HG03354 (cell line): Measurements from ENCODE around the gene IL17RA.

ENCODE experiments used
- ATAC-seq: cut with Tn5 transposase; IDR thresholded peaks from one replicate; pipeline ENCODE4 v1.9.1; 2021; ENCODE audit warnings: mild to moderate bottlenecking; ENCODE audit not compliant: unreplicated experiment, poor library complexity, severe bottlenecking

Gene IL17RA

GRCh38 chr22:17083255-17083654 is 1.5 kb upstream of the IL17RA start:
- no peak for ATAC-seq

DNA sequence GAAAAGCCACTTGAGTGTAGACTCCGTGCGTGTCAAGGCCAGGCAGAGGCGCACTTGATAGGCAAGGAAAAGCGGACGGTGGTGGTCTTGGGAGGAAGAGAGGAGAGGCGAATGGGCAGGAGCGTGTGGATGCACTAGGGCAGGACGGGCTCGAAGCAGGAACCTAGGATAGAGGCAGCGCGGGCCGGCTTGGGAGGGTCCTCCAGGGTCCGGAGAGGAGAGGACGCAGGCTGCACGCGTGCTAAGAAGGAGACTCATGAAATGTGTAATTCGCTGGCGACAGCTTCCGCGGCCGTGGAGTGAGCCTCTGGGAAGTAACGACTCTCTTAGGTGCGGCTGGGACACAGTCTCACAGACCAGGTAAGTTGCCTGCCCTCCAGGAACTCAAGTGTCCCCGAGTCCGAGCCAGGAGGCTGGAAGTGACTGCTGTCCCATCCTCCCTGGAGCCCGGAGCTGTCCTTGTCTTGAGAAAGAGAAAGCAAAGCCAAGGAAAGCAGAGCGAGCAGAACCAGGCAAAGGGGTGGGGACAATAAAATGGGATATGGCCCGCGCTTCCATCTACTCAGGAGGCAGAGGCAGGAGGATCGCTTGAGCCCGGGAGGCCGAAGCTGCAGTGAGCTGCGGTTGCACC is 874 bp upstream of the IL17RA start:
- ATAC-seq, result no peak

DNA sequence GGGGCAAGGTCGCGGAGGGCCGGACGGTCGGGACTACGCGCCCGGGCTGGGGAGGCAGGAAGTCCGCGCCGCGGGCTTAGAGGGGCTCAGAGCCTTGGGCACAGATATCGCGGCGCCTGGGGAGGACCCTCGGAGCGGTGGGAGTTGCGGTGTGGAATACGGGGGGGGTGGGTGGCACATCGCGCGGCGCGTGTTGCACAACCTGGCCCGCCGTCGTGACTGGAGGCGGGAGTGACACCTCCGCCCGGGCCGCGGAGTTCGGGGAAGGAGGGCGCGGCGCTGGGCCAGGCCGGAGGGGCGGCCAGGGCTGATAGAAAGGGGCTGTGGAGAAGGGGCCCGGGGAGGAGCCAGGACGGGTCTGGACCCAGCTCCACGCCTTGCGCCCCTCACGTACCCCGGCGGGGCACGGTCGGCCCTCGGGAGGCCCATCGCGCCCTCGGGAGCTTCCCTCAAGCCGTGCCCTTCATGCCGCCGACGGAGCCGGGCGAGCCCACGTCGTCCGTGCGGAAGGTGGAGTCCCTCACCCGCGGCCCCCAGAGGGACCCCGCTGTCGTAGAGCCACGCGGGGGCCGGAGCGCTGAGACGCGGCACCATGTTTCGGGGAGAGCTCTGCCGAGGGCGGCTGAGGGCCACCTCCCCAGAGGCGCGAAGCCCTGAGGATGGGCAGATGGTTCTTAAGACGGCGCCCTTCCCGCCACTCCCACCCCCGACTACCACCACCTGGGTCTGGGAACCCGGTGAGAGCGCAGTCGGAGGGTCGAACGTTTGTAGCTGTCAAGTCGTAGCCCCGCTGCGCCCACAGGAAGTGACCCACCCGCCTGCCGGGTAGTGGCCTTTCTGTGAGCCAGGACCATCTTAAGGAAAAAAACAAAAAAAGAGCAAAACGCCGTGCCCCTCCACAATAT is 729 bp downstream of the IL17RA start:
- ATAC-seq, result peak; percentile 15

GRCh38 chr22:17086296-17086695 is 1.5 kb downstream of the IL17RA start:
- ATAC-seq, result no peak

DNA sequence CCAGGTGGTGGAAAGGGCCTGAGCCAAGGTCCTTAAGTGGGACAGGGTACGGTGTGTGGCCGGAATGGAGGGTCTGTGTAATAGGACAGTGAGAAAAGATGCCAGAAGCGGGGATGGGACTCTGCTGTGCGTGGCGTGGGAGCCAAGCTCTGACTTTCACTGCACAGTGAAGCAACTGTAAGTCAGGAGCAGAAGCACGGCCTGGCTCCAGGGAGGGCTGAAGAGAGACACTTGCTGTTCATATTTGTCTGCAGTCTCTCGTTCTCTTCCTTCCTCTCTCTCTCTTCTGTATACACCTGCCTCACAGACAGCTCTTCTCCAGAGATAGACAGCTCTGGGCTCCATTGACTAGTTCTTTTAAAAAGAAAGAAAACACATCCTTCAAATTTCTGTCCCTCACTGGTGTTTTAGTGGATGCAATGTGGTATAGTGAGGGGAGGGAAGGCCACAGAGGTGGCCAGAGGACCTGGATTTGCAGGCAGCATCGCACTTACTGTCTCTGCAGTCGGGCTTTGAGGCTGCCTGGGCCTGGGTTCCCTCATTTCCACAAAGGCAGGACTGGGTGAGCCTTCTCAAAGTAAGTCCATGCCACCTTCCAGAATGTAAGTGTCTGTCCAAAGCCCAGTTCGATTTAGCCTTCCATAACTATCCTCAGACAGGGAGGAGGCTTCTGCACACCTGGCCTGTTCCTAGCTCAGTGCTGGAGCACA is 2.1 kb downstream of the IL17RA start:
- ATAC-seq, result no peak

GRCh38 chr22:17087498-17088131 is 2.8 kb downstream of the IL17RA start:
- ATAC-seq, result peak; percentile 38

DNA sequence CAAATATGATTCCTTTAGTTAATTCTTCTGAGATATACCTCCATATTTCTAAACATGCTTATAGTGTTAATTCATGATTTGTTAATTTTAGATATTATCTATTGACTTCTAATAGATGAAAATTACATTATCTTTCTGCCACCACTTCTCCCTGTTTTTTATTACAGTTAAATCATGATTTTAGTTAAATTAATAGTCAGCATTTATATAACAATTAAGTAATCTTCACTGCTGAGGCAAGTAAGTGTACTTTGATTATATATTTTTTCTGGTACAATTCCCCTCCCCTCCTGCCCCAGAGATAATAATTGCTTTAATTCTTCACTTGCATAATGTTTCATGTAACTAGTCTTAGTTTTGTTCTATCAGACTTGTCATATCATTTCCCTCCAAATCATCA is 5.8 kb downstream of the IL17RA start:
- no peak for ATAC-seq

GRCh38 chr22:17091851-17092250 is 7.1 kb downstream of the IL17RA start:
- no peak for ATAC-seq

DNA sequence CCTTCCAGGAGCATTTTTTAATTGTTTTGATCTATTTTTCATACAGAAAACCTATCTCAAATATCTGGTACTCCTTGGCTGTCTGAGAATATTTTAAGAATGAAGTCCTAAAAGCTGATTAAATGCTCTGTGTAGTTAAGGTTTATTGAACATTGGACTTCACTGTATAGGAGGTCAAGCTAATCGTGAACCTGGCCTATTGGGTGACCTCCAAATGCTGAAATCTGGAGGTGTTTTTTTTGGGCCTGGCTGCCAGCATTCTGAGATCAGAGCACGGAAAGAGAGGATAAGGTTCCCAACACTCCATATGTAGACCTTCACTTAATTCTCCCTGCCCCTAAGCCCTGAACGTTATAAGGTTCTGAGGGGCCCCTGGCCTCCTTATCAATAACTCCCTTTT is 8.3 kb downstream of the IL17RA start:
- ATAC-seq, result no peak

- no peak for ATAC-seq
These were observed 10.7 kb downstream of the IL17RA start for GRCh38 chr22:17095538-17095937.

DNA sequence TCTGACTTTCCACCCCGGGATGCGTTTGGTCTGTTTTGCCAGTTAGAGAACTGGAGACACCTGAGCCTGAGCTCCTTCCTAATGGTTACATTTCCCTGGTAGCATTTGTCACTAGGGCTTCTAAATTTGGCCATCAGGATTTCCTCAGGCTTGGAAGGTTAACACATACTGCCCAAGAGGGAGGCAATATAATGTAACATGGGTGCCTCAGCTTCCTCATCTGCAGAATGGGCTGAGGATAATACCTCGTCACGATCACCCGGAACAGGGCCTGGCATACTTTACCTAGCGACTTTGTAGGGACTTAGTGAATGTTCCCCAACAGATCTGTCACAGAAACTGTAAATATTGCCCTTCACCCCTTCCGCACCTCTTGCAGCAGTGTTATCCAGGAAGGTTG is 11.3 kb downstream of the IL17RA start:
- no peak for ATAC-seq

DNA sequence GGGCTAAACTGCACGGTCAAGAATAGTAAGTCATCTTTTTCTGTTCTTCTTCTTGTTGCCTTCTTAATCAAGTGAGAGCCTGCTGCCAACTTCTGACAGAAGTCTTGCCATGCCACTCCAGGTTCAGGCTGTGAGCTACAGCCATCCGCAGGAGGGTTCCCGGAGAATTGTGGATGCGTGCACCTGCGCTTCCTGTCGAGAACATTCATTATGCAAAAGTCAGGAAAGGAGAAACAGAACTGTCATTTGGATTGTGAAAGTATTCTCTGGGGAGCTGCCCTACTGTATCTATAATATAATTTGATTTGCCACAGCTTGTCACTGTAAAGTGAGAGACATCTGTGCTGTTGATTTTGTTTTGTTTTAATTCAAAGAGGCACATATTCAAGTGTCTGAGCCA is 12.3 kb downstream of the IL17RA start:
- ATAC-seq, result no peak

DNA sequence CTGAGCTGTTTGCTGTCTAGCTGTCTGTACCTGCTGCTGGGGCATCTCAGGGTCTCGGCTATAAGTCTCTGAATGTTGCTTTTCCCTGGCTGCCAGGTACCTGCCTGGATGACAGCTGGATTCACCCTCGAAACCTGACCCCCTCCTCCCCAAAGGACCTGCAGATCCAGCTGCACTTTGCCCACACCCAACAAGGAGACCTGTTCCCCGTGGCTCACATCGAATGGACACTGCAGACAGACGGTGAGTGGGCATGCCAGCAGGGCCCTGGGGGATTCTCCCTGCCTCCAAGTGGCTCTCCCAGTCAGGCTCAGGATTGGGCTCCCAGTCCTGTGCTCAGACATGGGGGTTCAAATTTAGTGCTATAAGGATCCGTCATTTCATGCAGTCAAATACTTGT is 12.9 kb downstream of the IL17RA start:
- ATAC-seq, result no peak

- no peak for ATAC-seq
These were observed 13.6 kb downstream of the IL17RA start for GRCh38 chr22:17098379-17098819.

DNA sequence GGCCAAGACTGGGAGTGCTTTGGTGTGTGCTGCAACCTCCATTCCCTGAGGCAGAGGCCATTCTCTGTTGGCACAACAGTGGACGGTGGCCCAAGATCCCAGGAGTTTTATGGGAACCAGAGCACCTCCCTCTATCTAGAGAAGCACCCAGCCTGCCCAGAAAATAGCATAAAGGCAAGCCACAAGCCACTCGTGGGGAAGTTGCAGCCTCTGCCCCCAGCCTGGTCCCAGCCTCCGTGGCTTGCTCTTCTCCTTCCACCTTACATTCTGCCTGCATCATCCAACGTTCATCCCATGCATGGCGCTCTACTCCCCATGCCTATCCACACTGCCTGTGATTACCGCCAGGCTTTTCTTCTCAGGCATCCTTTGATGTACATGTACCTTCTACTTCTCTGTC is 15.8 kb downstream of the IL17RA start:
- no peak for ATAC-seq

DNA sequence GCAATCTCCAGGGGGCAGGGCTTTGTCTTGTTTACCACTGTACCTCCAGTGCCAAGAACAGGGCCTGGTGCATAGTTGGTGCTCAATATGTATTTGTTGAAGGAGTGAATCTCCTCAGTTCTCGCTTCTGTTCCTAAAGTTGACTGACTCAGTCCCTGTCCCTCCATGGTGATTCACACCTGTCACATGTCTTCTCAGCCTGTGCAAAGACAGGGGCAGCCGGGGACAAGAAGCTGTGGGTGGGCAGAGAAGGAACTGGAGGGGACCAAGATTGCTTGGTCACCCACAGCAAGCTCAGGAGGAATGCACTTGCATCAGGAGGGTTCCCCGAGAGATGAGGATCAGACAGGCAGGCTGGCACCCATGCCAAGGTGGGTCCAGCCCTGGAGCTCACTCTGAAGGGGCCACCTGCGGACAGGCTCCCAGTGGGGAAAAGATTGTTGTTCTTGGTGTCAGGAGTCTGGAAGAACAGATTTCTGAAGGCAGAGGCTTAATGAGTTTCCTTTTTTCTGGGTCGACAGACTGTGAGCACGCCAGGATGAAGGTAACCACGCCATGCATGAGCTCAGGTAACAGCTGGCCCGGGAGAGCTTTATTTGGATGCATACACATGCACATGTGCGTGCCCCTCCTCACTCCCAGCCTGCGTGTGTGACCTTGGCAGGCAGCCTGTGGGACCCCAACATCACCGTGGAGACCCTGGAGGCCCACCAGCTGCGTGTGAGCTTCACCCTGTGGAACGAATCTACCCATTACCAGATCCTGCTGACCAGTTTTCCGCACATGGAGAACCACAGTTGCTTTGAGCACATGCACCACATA is 16.9 kb downstream of the IL17RA start:
- no peak for ATAC-seq

GRCh38 chr22:17102297-17102667 is 17.5 kb downstream of the IL17RA start:
- ATAC-seq, result no peak

DNA sequence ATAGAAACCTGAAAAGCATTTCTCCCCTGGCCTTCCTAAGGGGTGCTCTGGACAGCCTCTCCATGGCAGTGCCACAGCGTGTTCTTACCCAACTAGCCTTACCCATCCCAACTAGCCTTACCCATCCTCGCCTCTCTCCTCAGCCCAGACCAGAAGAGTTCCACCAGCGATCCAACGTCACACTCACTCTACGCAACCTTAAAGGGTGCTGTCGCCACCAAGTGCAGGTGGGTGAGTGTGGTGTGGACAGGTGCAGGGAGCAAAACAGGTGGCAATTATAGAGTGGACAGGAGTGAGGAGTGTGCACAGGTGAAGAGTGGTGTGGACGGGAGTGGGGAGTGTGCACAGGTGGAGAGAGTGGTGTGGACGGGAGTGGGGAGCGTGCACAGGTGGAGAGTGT is 18.6 kb downstream of the IL17RA start:
- no peak for ATAC-seq

DNA sequence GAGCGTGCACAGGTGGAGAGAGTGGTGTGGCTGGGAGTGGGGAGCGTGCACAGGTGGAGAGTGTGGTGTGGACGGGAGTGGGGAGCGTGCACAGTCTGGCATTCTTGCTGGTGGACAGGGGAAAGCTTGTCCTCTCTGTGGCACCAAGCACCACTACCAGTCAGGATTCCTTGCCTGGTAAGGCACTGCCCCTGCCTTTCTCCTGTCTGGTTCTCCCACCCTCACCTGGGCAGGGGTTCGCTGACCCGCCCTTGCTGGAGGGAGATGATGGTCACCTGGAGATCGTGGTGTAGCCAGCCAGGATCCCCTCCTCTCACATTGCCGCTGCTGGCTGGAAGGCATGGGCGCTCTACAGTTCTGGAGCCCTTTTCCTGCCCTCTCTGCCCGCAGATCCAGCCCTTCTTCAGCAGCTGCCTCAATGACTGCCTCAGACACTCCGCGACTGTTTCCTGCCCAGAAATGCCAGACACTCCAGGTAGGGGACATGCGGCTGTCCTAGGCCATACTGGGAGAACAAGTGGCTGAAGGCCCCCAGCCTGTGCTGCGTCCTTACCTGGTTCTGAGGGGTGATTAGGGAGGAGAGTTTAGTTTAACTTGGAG is 19.6 kb downstream of the IL17RA start:
- ATAC-seq, result no peak
